Fibroblast of villous mesenchyme (primary cell): Measurements from ENCODE around the gene NUDCD2. TPM values are rescaled to one million over a fixed set of nuclear protein-coding genes. Genes with fewer than 3 reads are reported as not detected.

Experiments used
- DNase-seq: peaks from one replicate; pipeline ENCODE4 v3.0.0-alpha.2; 2010; ENCODE audit warnings: low read depth
- H3K4me3 ChIP-seq: 2 replicates; pipeline ENCODE4 v1.5.1; 2011; ENCODE audit warnings: low read depth, mild to moderate bottlenecking, low read length
- CTCF ChIP-seq: IDR thresholded peaks from 2 replicates; pipeline ENCODE4 v1.5.1; 2012; ENCODE audit warnings: low read depth, mild to moderate bottlenecking, low read length; ENCODE audit not compliant: insufficient read depth
- total RNA-seq: library from RNA; depleted of rRNA; stranded (reverse); fragments of >200 nt; gene quantifications from 2 replicates; pipeline ENCODE4 v1.2.3, GENCODE V29; 2012

The NUDCD2 gene
- total RNA-seq = 6.4 and 7.8 TPM in 2 replicates

GRCh38 chr5:163459819-163460561 lies at the start of gene NUDCD2:
Gene NUDCD2 (minus strand): TSS chr5:163460102. CDS start chr5:163460050, 52 bp downstream.
- peak; percentile 3 for TF ChIP-seq CTCF
- DNase-seq = peak; percentile 99
- H3K4me3 ChIP-seq = peak within 1 kb of the TSS; percentile 79

GRCh38 chr5:163509291-163509951 lies 49.5 kb upstream of the NUDCD2 start:
- DNase-seq = peak; percentile 81
- no peak for TF ChIP-seq CTCF
- H3K4me3 ChIP-seq = peak overlapping the region; percentile 96

GRCh38 chr5:163508753-163509152 lies 48.9 kb upstream of the NUDCD2 start:
- TF ChIP-seq CTCF = no peak
- no peak for DNase-seq
- H3K4me3 ChIP-seq = peak overlapping the region; percentile 96

GRCh38 chr5:163506726-163507125 lies 46.8 kb upstream of the NUDCD2 start:
- no peak for TF ChIP-seq CTCF
- peak overlapping the region; percentile 96 for H3K4me3 ChIP-seq
- DNase-seq = peak; percentile 56

- DNase-seq = no peak
- H3K4me3 ChIP-seq = peak overlapping the region; percentile 96
- TF ChIP-seq CTCF = no peak
These were observed 46.2 kb upstream of the NUDCD2 start for GRCh38 chr5:163506095-163506457.

GRCh38 chr5:163505368-163506094 lies 45.6 kb upstream of the NUDCD2 start, which contains the start of gene MAT2B:
Gene MAT2B (plus strand): TSS chr5:163505619. CDS start chr5:163505687, 68 bp downstream.
- H3K4me3 ChIP-seq = peak within 1 kb of the TSS; percentile 96
- peak; percentile 33 for TF ChIP-seq CTCF
- peak; percentile 96 for DNase-seq
